Measurements from ENCODE around the gene PGM3.

DNA sequence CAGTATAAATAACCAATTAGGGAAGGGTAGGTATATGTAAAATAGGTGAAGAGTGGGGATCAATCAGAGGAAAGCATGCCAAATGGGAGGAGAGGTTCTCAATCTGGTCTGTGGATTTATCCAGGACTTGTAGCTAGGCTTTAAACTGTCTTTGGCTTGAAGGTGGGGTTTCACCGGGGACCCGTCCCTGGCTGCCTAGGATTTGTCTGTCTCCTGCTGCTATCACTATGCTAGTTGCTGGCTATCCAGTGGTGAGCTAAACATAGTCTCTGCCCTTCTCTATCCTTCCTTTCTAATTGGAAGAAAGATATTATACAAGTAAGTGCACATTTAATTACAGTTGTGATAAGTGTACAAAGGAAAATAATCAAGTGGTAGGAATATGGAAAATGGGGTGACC lies 66.8 kb downstream of the PGM3 start:
- TF ChIP-seq, protein P1, sequence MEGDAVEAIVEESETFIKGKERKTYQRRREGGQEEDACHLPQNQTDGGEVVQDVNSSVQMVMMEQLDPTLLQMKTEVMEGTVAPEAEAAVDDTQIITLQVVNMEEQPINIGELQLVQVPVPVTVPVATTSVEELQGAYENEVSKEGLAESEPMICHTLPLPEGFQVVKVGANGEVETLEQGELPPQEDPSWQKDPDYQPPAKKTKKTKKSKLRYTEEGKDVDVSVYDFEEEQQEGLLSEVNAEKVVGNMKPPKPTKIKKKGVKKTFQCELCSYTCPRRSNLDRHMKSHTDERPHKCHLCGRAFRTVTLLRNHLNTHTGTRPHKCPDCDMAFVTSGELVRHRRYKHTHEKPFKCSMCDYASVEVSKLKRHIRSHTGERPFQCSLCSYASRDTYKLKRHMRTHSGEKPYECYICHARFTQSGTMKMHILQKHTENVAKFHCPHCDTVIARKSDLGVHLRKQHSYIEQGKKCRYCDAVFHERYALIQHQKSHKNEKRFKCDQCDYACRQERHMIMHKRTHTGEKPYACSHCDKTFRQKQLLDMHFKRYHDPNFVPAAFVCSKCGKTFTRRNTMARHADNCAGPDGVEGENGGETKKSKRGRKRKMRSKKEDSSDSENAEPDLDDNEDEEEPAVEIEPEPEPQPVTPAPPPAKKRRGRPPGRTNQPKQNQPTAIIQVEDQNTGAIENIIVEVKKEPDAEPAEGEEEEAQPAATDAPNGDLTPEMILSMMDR (IDR thresholded peaks at IDR 0.05 in 4 of 5, conservative IDR thresholded peaks at IDR 0.05 in 1 of 5): no peak
- no peak for TF ChIP-seq POLR2A (IDR thresholded peaks at IDR 0.05)

Measured in gastrocnemius medialis (tissue), 4 donors.